Smooth muscle cell (in vitro differentiated cells): Measurements from ENCODE around the gene SPPL2C. TPM values are rescaled to one million over a fixed set of nuclear protein-coding genes. Genes with fewer than 3 reads are reported as not detected.

ENCODE experiments used
- DNase-seq: peaks from one replicate; lab custom pipeline; 2025; ENCODE audit not compliant: unreplicated experiment; lab: John Stamatoyannopoulos, UW
- H2AFZ ChIP-seq: fragments of 200-600 bp; sonication (generic); 2 replicates; pipeline ENCODE4 v1.6.0; 2016; ENCODE audit warnings: antibody characterized with exemption, low read depth, mild to moderate bottlenecking
- H3F3A ChIP-seq: fragments of 200-600 bp; sonication (generic); 2 replicates; pipeline ENCODE4 v1.6.0; 2017; ENCODE audit warnings: antibody characterized with exemption, low read depth
- H3K27ac ChIP-seq: fragments of 200-600 bp; sonication (generic); 2 replicates; pipeline ENCODE4 v1.5.1; 2016; ENCODE audit warnings: low read depth, mild to moderate bottlenecking
- H3K27me3 ChIP-seq: fragments of 200-600 bp; sonication (generic); 2 replicates; pipeline ENCODE4 v1.6.1; 2016; ENCODE audit warnings: low read depth, mild to moderate bottlenecking
- H3K36me3 ChIP-seq: fragments of 200-600 bp; sonication (generic); 2 replicates; pipeline ENCODE4 v1.5.1; 2016; ENCODE audit warnings: low read depth
- H3K4me1 ChIP-seq: fragments of 200-600 bp; sonication (generic); 2 replicates; pipeline ENCODE4 v1.5.1; 2016; ENCODE audit warnings: low read depth
- H3K4me2 ChIP-seq: fragments of 200-600 bp; sonication (generic); 2 replicates; pipeline ENCODE4 v1.6.0; 2016; ENCODE audit warnings: mild to moderate bottlenecking
- H3K4me3 ChIP-seq: fragments of 200-600 bp; sonication (generic); 2 replicates; pipeline ENCODE4 v1.5.1; 2016; ENCODE audit warnings: mild to moderate bottlenecking
- H3K79me2 ChIP-seq: fragments of 200-600 bp; sonication (generic); 2 replicates; pipeline ENCODE4 v1.6.0; 2016; ENCODE audit warnings: low read depth, mild to moderate bottlenecking
- H3K9ac ChIP-seq: fragments of 200-600 bp; sonication (generic); 2 replicates; pipeline ENCODE4 v1.6.0; 2016; ENCODE audit warnings: low read depth
- H3K9me3 ChIP-seq: fragments of 200-600 bp; sonication (generic); replicated peaks from 2 replicates; pipeline ENCODE4 v1.5.1; 2016; ENCODE audit warnings: low read depth
- H4K20me1 ChIP-seq: fragments of 200-600 bp; sonication (generic); 2 replicates; pipeline ENCODE4 v1.6.0; 2016; ENCODE audit warnings: low read depth
- CTCF ChIP-seq: fragments of 200-600 bp; sonication (generic); IDR thresholded peaks from 2 replicates; pipeline ENCODE4 v1.5.1; 2017; ENCODE audit warnings: borderline replicate concordance, mild to moderate bottlenecking, antibody characterized with exemption; ENCODE audit not compliant: insufficient read depth, poor library complexity, severe bottlenecking
- WGBS: methylation state at CpG from one replicate; pipeline ENCODE4 v1.1.7; 2016; ENCODE audit warnings: low lambda C conversion rate; 5-methylcytosine and 5-hydroxymethylcytosine counted together
- polyA plus RNA-seq: library from polyadenylated mRNA; unstranded; fragments of >200 nt; fragmentation: Nextera tagmentation; extraction: Ambion mirVana; gene quantifications from 2 replicates; pipeline ENCODE4 v1.2.1, GENCODE V29; 2016
- total RNA-seq: library from RNA; depleted of rRNA; stranded (reverse); fragments of >200 nt; gene quantifications from 2 replicates; pipeline ENCODE4 v1.2.3, GENCODE V29; 2014

The SPPL2C gene
- total and polyA plus RNA-seq, 2 experiments from 2014 or later, result not detected

DNA sequence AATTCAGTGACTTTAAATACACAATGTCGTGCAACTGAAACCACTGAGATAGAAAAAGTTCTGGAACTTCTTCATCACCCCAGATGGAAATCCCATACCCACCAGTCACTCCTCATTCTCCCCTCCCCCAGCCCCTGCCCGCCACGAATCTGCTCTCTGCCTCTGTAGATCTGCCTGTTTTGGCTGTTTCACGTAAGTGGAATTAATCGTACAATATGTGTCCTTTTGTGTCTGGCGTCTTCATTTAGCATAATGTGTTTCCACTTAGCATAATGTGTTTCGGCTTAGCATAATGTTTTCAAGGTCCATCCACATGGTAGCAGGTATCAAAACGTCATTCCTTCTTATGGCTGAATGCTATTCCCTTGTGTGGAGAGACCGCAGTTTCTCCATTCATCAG, 3.5 kb upstream of the SPPL2C start:
- no peaks in the 10 kb centered on the region for H3K4me1 ChIP-seq
- H3K27ac ChIP-seq, result no peak overlapping the region
- H3K36me3 ChIP-seq, result no peaks in the 10 kb centered on the region
- WGBS, result 83% methylated on average over 9 of the region's 9 CpGs
- H4K20me1 ChIP-seq, result no peaks in the 10 kb centered on the region
- H3K9me3 ChIP-seq, result no peaks in the 10 kb centered on the region
- DNase-seq, result no peak
- no peak for TF ChIP-seq CTCF
- no peak overlapping the region for H3K4me2 ChIP-seq
- no peak overlapping the region for H2AFZ ChIP-seq
- no peak overlapping the region for H3K9ac ChIP-seq
- H3K79me2 ChIP-seq, result no peaks in the 10 kb centered on the region
- H3F3A ChIP-seq, result no peaks in the 10 kb centered on the region
- H3K27me3 ChIP-seq, result no peaks in the 10 kb centered on the region
- no peak overlapping the region for H3K4me3 ChIP-seq

GRCh38 chr17:45841883-45842525, 2.7 kb upstream of the SPPL2C start:
- WGBS, result 83% methylated on average over 7 of the region's 7 CpGs
- Histone ChIP-seq H3K27me3 (no peaks in the 10 kb centered on the region), H3K79me2 (no peaks in the 10 kb centered on the region), H3K27ac (no peak overlapping the region), H3K4me2 (no peak overlapping the region), H3K36me3 (no peaks in the 10 kb centered on the region), H4K20me1 (no peaks in the 10 kb centered on the region), H3K4me1 (no peaks in the 10 kb centered on the region), H3K9ac (no peak overlapping the region), H3K4me3 (no peak overlapping the region), H3K9me3 (no peaks in the 10 kb centered on the region), H3F3A (no peaks in the 10 kb centered on the region), H2AFZ (no peak overlapping the region)
- TF ChIP-seq CTCF, result no peak
- DNase-seq, result no peak

- Histone ChIP-seq H3K4me3 (no peak overlapping the region), H3K4me1 (no peaks in the 10 kb centered on the region), H4K20me1 (no peaks in the 10 kb centered on the region), H3K36me3 (no peaks in the 10 kb centered on the region), H3K9ac (no peak overlapping the region), H2AFZ (no peak overlapping the region), H3K4me2 (no peak overlapping the region), H3K9me3 (no peaks in the 10 kb centered on the region), H3K27ac (no peak overlapping the region), H3K79me2 (no peaks in the 10 kb centered on the region), H3F3A (no peaks in the 10 kb centered on the region), H3K27me3 (no peaks in the 10 kb centered on the region)
- TF ChIP-seq CTCF, result no peak
- 98% methylated on average over 4 of the region's 4 CpGs for WGBS
- DNase-seq, result no peak
Observed at GRCh38 chr17:45843722-45844121, 959 bp upstream of the SPPL2C start.
